ENCODE results near the gene TAPBP.
A peak's percentile ranks its signal among the peaks of the same experiment; 100 is the strongest.
"Not testable (repeated sequence)": the region's sequence is repeated elsewhere in the genome, so short reads cannot be mapped to it uniquely, and the experiment has no call there.

Gene TAPBP

DNA sequence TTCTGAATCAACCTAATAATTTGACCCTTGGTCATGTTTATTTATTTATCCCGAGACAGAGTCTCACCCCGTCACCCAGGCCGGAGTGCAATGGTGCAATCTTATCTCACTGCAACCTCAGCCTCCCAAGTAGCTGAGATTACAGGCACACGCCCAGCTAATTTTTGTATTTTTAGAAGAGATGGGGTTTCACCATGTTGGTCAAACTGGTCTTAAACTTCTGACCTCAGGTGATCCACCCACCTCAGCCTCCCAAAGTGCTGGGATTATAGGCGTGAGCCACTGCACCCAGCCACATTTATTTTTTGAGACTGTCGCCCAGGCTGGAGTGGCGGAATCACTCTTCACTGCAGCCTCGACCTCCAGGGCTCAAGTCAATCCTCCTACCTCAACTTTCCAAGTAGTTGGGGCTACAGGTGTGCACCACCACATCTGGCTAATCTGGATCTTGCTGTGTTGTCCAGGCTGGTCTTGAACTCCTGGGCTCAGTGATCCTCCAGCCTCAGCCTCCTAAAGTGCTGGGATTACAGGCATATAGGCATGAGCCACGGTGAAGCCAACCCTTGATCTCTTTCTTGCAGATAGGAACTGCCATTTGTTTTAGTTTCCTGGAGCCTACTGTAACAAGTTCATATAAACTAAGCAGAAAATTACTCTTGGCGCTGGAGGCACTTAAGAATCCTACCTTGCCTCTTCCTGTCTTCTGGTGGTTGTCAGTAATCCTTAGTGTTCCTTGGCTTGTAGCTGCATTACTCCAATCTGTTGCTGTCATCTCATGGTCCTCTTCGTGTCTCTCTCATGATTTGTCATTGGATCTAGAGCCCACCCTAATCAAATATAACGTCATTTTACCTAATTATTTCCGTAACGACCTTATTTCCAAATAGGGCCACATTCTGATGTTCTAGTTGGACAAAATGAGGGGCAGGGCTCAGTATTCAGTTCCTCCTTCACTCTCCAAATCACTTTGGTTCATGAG, 39.7 kb downstream of the TAPBP start:
- no peak for DNase-seq

DNA sequence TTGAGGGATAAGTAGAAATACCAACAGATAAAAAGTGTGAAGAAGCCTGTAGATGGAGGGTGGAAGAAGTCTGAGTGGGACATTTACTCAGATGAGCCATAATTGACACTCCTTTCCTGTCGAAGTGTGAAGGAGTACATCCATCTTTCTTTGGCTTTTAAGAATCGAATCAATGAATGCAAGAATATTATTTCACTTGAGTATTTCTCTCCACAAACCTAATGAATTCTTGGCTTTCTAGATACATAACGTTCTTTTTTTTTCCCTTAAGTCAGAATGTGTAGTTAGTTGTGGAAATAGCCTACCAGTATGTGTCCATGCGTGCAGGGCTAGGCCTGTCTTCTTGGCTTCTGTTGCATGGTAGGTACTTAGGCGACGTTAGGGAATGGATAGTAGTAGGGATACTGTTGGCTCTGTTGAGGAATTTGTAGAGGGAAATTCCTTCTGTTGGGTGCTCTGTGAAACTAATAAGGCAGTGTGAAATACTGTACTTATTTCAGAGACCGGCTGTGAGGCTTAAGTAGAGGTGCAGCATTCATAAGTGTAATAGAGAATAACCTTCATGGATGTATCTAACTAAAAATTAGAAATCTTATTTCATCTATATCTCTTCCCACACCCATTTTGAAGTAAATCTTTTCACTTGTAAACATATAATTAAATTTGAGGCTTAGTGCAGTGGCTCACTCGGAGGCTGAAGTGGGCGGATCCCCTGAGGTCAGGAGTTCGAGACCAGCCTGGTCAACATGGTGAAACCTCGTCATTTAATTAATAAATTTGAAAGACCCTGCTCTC, 40.6 kb downstream of the TAPBP start:
- no peak for DNase-seq

DNA sequence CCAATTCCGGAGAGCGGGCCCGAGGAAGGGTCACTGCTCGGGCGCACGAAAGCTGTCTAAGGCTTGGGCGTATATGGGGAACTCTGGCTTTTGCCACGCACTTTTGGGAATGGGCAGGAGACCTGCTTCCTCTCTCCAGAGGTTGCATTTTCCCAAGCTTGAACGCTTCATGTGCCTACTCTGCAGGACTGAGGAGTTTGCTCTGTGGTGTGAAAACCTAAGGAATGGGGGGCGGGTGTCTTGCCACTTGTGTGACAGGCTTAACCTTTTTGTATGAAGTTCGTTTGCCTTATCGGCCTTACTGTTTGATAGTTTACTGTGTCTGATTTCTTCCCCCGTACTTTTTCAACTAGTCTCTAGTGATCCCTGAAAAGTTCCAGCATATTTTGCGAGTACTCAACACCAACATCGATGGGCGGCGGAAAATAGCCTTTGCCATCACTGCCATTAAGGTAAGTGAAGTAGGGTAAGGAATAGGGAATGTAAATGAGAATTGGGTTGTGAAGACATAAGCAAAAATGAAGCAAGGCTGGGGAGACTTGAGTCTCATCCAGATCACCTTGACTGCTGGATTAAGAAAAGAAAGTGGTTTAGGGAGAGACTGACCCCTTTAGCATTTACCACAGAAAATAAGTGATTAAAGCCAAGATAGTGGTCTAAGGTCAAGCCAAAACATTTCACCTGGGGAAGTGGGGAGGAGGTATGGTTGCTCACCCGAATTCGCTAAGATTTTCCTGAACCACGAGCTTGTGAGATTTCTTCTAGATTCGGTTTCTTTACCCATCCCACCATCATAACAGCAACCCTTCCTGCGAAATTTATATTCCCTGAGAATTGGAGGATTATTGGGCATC, 41.4 kb downstream of the TAPBP start:
- DNase-seq = no peak

DNA sequence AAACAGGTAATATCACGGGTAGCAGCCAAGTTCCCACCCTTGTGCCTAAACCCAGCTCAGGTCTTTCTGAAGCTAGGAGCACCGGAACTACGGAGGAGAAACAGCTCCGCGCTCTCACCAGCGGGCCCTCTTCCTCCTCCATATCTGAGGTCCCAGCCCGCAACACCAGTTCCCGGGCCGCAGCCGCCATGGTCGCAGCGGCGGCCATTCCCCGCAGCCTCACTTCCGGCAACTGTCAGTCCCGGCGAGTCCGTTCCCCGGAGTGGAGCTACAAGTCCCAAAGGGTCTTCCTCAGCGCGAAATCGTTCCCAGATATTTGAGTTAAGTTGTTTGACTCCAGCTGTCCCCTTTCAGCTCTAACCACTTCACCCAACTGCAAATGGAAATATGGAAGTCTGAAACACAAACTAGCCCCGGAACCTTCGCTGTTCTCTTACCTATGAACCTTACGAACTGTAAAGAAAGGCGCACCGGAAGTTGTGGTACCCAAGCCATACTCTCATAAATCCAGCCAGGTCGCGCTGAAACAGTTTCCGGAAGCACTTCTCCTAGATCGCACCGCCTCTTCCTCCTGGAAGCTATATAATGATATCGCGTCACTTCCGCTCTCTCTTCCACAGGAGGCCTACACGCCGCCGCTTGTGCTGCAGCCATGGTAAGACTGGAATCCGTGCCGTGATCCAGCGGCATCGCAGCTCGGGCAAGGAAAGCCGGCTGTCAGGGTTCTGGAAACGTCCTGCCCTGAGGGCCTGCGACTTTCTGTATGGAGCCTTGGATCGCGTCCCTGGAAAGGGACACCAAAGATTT, 42.2 kb downstream of the TAPBP start, which contains the start of the genes RPS18 and VPS52:
TSS of gene RPS18 (plus strand) at position 608 of the 807 bp plus-strand sequence. CDS start at position 653, 45 bp downstream.
TSS of gene VPS52 (minus strand) at position 409 of the 807 bp plus-strand sequence. CDS start at position 208, 201 bp downstream.
- DNase-seq = peak; percentile 76 to 93

DNA sequence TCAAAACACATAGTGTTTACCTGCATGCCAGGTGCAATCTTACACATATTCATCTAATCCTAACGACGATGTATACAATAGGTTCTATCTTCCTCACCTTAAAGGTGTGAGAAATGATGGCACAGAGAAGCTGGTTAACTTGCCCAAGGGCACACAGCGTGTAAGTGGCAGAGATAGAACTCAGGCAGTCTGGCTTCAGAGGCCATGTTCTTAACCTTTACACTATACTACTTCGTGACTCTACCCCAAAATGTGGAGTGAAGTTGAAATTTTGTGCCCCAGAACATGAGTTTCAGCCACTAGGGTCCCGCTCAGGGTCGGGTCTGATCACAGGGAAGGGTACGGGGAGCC, 42.8 kb downstream of the TAPBP start:
- DNase-seq = no peak

DNA sequence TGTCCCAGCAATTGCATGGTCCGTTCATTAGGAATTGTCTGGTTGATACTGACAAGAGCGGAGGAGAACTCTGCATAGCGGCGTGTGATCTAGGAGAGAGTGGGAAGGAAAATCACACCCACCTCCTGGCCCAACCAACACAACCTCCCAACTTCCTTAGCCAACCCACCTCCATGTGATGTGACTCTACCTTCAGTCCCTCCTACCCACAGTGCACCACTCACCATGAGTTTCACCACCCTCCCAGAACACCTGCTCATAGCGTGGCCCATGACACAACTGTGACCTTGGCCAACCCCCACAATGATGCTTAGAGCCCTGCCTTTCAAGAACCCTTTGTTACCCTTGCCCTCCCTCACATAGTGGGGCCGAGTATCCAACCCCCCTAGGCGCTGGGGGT, 49.9 kb downstream of the TAPBP start:
- no peak for DNase-seq

DNA sequence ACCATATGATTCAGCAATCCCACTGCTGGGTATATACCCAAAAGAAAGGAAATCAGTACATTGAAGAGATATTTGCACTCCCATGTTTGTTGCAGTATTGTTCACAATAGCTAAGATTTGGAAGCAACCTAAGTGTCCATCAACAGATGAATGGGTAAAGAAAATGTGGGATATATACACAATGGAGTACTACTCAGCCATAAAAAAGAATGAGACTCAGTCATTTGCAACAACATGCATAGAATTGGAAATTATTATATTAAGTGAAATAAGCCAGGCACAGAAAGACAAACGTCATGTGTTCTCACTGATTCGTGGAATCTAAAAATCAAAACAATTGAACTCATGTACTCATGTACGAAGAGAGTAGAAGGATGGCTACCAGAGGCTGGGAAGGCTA, 51.4 kb downstream of the TAPBP start:
- not testable (repeated sequence) for DNase-seq

DNA sequence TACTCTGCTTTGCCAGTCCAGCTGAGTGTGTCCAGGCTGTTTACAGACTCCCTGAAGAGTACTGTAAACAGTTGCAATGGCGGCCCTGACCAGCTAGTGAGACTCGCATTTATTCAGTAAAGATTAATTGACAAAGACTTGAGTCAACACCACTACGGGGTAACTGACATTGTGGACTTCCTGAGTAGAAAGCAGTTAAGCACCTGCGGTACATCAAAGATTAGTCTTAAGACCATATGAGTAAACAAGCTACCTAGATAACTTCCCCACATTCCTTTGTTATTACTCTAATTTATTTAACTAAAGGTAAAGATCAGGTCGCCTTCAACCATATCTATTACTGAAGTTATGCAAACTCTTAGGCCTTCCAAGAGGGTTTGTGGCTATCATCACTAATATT, 54.8 kb downstream of the TAPBP start:
- DNase-seq = no peak

DNA sequence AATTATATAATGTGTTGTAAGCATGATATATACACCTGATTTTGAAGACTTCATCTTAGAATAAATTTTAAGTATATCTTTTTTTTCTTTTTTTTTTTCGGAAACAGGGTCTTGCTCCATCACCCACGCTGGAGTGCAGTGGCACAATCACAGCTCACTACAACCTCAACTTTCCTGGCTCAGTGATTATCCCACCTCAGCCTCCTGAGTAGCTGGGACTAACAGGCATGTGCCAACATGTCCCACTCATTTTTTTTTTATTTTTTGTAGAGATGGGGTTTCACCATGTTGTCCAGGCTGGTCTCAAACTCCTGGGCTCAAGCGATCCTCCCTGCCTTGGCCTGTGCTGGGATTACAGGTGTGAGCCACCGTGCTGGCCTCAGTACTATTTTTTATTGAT, 59.3 kb downstream of the TAPBP start:
- no peak for DNase-seq

DNA sequence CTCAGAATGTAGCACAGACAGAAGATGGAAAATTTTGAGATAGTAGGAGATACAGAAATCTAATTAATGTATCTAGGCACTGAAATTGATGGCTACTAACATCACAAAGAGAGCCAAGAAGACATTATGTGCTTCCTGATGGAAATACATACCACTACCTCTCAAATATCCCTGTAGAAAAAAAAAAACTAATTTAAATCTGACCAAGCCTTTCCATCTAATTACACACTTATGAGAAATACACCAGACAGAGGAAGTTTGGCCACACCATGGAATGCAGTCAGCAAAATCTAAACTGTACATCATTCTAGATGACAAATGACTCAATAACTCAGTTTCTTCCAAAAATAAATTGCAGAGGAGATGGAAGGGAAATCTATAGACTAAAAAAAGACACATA, 61.1 kb downstream of the TAPBP start:
- DNase-seq = no peak

DNA sequence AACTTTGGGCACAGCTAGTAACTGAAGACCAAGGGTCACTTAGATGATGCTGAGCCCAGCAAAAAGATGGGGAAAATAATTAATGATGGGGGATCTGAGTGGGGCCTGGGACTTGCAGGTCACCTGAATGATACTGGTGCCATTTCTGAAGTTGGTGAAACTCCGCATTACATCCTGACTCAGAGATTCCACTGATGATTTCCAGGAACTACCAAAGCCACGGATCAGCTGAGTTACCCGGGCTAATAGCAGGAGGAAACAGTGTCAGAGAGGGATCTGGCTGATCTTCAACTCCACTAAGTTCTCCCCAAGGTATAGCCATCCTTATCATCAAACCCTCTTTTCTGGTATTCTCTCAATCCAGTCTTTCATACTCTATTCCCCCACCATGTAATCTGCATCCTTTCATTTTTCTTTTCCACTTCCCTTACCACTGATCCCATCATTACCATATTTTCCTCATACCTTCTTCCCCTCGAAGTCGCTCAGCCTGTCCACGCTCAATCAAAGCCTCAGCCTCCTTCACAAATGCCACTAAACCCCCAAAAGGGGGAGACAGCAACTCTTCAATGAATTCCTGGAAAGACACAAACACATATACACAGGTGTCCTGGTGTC, 62.4 kb downstream of the TAPBP start:
- DNase-seq = no peak

DNA sequence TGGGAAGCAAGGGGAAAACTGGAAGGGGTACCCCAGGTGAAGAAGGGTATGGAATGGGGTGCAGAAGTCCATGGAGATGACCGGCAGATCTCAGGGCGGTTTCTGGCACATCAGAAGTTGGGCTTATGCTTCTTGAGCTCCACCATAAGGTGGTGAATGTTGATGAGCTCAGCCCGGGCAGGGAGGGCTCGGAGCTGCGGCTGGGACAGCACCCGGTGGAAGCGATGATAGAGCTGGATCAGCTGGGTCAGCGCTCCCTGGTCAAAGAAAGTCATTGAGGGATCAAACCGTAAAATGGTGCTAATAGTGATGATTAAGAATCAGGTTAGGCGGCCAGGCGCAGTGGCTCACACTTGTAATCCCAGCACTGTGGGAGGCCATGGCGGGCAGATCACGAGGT, 63.1 kb downstream of the TAPBP start:
- DNase-seq = no peak

DNA sequence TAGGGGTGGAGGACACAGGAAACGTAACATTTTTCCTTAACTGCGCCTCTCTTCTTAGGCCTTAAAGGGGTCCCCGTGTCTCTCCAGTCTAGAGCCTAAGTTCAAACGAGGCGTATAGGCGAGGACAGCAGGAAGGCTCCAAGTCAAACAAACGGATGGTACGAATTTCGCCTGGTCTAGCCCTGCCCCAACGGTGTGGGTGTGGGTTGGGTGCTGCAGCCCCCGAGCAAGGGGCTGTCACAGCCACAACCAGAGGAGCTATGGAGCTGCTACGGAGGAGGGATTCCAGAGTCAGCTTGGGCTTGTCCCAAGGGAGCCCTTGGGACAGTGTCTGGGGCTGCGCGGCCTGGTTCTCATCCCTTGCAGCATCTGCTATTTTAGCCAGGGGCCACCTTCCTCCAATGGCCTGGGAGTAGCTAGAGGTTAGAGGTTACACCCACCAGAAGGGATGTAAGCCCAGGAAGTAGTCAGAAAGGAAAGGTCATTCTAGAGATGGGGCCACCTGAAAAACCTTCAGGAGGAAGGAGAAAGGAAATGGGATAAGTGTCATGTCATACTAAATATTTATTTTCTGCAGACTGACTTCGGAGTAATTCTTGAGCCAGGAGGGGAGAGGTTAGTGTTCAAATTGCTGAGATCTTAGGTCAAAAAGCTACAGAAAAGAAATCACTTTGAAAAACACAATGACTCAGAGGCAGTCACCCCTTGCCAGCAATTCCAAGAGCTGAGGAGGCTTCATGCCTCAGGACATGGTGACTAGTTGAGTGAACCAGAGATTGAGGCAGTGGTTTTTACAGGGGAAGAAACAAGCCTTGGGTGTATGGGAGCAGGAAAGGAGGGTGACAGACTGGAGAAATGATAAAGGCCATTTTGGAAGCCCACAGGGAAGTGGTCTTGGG, 63.9 kb downstream of the TAPBP start:
- no peak for DNase-seq
